ENCODE results near the gene PRR7. TPM values are rescaled to one million over a fixed set of nuclear protein-coding genes. Genes with fewer than 3 reads are reported as not detected.
A peak's percentile ranks its signal among the peaks of the same experiment; 100 is the strongest.

The PRR7 gene
- total and polyA plus RNA-seq, 2 of the 13 experiments (the other 11 are each of a cell fraction or from before 2014, with no cell fraction given) = 4.8 to 5.0 TPM

GRCh38 chr5:177425801-177426565 is 20.6 kb upstream of the PRR7 start (continued):
- TF ChIP-seq PRPF4 (IDR thresholded peaks at IDR 0.05; ENCODE audit: low read depth, low read length, poor library complexity, severe bottlenecking) (no peak), RNF219 (CRISPR knock-in tag; IDR thresholded peaks at IDR 0.05) (no peak), TEAD3 (CRISPR knock-in tag; optimal IDR thresholded peaks at IDR 0.05; ENCODE audit: borderline replicate concordance) (peak; percentile 12), FOXA1 (IDR thresholded peaks at IDR 0.05) (no peak), FOXA1 (CRISPR knock-in tag; IDR thresholded peaks at IDR 0.05) (no peak), PRDM15 (CRISPR knock-in tag; IDR thresholded peaks at IDR 0.05) (0 out of 2 replicates have a peak, but pooled peaks have one; percentile 38), BORCS8-MEF2B (CRISPR knock-in tag; IDR thresholded peaks at IDR 0.05) (peak; percentile 27; the same call in 1 of the 2 replicates), ZFYVE20 (CRISPR knock-in tag; IDR thresholded peaks at IDR 0.05; ENCODE audit: borderline replicate concordance, low read depth) (no peak), RFX3 (CRISPR knock-in tag; IDR thresholded peaks at IDR 0.05) (no peak), NFYC (CRISPR knock-in tag; IDR thresholded peaks at IDR 0.05) (peak; percentile 91), ZNF180 (CRISPR knock-in tag; IDR thresholded peaks at IDR 0.05; ENCODE audit: borderline replicate concordance, low read depth) (no peak)
- TF ChIP-seq, protein P1, sequence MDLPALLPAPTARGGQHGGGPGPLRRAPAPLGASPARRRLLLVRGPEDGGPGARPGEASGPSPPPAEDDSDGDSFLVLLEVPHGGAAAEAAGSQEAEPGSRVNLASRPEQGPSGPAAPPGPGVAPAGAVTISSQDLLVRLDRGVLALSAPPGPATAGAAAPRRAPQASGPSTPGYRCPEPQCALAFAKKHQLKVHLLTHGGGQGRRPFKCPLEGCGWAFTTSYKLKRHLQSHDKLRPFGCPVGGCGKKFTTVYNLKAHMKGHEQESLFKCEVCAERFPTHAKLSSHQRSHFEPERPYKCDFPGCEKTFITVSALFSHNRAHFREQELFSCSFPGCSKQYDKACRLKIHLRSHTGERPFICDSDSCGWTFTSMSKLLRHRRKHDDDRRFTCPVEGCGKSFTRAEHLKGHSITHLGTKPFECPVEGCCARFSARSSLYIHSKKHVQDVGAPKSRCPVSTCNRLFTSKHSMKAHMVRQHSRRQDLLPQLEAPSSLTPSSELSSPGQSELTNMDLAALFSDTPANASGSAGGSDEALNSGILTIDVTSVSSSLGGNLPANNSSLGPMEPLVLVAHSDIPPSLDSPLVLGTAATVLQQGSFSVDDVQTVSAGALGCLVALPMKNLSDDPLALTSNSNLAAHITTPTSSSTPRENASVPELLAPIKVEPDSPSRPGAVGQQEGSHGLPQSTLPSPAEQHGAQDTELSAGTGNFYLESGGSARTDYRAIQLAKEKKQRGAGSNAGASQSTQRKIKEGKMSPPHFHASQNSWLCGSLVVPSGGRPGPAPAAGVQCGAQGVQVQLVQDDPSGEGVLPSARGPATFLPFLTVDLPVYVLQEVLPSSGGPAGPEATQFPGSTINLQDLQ (CRISPR knock-in tag; IDR thresholded peaks at IDR 0.05) = no peak
- TF ChIP-seq, protein P2, sequence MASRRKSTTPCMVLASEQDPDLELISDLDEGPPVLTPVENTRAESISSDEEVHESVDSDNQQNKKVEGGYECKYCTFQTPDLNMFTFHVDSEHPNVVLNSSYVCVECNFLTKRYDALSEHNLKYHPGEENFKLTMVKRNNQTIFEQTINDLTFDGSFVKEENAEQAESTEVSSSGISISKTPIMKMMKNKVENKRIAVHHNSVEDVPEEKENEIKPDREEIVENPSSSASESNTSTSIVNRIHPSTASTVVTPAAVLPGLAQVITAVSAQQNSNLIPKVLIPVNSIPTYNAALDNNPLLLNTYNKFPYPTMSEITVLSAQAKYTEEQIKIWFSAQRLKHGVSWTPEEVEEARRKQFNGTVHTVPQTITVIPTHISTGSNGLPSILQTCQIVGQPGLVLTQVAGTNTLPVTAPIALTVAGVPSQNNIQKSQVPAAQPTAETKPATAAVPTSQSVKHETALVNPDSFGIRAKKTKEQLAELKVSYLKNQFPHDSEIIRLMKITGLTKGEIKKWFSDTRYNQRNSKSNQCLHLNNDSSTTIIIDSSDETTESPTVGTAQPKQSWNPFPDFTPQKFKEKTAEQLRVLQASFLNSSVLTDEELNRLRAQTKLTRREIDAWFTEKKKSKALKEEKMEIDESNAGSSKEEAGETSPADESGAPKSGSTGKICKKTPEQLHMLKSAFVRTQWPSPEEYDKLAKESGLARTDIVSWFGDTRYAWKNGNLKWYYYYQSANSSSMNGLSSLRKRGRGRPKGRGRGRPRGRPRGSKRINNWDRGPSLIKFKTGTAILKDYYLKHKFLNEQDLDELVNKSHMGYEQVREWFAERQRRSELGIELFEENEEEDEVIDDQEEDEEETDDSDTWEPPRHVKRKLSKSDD (CRISPR knock-in tag; IDR thresholded peaks at IDR 0.05; ENCODE audit: low read depth) = no peak
- TF ChIP-seq, protein P3, sequence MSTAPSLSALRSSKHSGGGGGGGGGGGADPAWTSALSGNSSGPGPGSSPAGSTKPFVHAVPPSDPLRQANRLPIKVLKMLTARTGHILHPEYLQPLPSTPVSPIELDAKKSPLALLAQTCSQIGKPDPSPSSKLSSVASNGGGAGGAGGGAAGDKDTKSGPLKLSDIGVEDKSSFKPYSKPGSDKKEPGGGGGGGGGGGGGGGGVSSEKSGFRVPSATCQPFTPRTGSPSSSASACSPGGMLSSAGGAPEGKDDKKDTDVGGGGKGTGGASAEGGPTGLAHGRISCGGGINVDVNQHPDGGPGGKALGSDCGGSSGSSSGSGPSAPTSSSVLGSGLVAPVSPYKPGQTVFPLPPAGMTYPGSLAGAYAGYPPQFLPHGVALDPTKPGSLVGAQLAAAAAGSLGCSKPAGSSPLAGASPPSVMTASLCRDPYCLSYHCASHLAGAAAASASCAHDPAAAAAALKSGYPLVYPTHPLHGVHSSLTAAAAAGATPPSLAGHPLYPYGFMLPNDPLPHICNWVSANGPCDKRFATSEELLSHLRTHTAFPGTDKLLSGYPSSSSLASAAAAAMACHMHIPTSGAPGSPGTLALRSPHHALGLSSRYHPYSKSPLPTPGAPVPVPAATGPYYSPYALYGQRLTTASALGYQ (CRISPR knock-in tag; IDR thresholded peaks at IDR 0.05) = 0 out of 2 replicates have a peak, but pooled peaks have one; percentile 56

Data from HepG2 (cell line).